HCEC 1CT (cell line): ENCODE data around the gene ADORA1.

Experiments used
- DNase-seq: peaks from one replicate; pipeline ENCODE4 v3.0.0-alpha.2; 2017

ADORA1 gene

GRCh38 chr1:203095061-203095690, 32.4 kb upstream of the ADORA1 start:
- DNase-seq: no peak

GRCh38 chr1:203096566-203096965, 31.0 kb upstream of the ADORA1 start:
- no peak for DNase-seq

- DNase-seq: no peak
These were observed 30.5 kb upstream of the ADORA1 start for GRCh38 chr1:203097001-203097400.

GRCh38 chr1:203098445-203098844, 29.1 kb upstream of the ADORA1 start:
- DNase-seq: no peak

- DNase-seq: no peak
These were observed 28.5 kb upstream of the ADORA1 start for GRCh38 chr1:203098914-203099520.

- DNase-seq: no peak
These were observed 27.6 kb upstream of the ADORA1 start for GRCh38 chr1:203099805-203100515.

GRCh38 chr1:203100516-203100869, 27.0 kb upstream of the ADORA1 start:
- DNase-seq: no peak

GRCh38 chr1:203101813-203102634, 25.5 kb upstream of the ADORA1 start:
- DNase-seq: no peak

GRCh38 chr1:203103216-203103615, 24.3 kb upstream of the ADORA1 start:
- no peak for DNase-seq

GRCh38 chr1:203103829-203104495, 23.6 kb upstream of the ADORA1 start:
- no peak for DNase-seq

GRCh38 chr1:203104789-203105390, 22.6 kb upstream of the ADORA1 start:
- DNase-seq: no peak

- no peak for DNase-seq
These were observed 15.1 kb upstream of the ADORA1 start for GRCh38 chr1:203112475-203112874.

- no peak for DNase-seq
These were observed 14.2 kb upstream of the ADORA1 start for GRCh38 chr1:203113308-203113707.

GRCh38 chr1:203114202-203114601, 13.3 kb upstream of the ADORA1 start:
- DNase-seq: no peak

GRCh38 chr1:203116091-203116820, 11.3 kb upstream of the ADORA1 start:
- no peak for DNase-seq

GRCh38 chr1:203117611-203118575, 9.6 kb upstream of the ADORA1 start:
- peak; percentile 55 for DNase-seq

GRCh38 chr1:203120325-203121153, 7.0 kb upstream of the ADORA1 start:
- DNase-seq: no peak

- DNase-seq: no peak
These were observed 6.1 kb upstream of the ADORA1 start for GRCh38 chr1:203121186-203122015.

GRCh38 chr1:203122159-203122558, 5.4 kb upstream of the ADORA1 start:
- no peak for DNase-seq
